HG02759 (cell line): ENCODE measurements around the gene C3.
"Not testable (repeated sequence)": the region's sequence is repeated elsewhere in the genome, so short reads cannot be mapped to it uniquely, and the experiment has no call there.

Source experiments
- ATAC-seq: cut with Tn5 transposase; IDR thresholded peaks from one replicate; pipeline ENCODE4 v1.9.1; 2021; ENCODE audit warnings: mild to moderate bottlenecking, moderate library complexity; ENCODE audit not compliant: unreplicated experiment

The C3 gene

GRCh38 chr19:6720369-6721137, at the start of gene C3:
Gene C3, minus strand, starts transcription at chr19:6720650. Its CDS starts 61 bp downstream, at chr19:6720589.
- ATAC-seq, result no peak

DNA sequence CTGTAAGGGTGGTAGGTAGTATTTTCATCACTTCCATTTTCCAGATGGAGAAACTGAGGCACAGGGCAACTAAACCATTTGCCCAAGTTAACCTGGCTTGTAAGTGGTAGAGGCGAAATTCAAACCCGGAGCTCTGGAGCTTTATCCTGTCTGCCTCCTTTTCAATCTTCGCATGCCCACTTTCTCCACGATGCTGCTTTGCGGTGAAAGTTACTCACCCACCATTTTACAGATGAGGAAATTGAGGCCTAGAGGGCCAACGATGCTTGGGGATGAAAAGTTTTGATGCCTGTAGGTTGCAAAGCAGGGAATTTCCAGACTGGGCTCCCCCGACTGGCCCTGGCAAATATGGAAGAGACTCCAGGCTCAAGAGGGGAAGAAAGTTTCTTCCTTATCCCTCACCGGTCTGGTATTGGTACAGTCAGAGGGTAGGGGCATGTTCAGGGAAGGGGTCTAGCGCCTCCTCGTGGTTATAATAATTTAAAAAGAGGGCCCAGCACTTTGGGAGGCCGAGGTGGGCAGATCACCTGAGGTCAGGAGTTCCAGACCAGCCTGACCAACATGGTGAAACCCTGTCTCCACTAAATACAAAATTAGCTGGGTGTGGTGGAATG, 48.7 kb upstream of the C3 start:
- no peak for ATAC-seq

DNA sequence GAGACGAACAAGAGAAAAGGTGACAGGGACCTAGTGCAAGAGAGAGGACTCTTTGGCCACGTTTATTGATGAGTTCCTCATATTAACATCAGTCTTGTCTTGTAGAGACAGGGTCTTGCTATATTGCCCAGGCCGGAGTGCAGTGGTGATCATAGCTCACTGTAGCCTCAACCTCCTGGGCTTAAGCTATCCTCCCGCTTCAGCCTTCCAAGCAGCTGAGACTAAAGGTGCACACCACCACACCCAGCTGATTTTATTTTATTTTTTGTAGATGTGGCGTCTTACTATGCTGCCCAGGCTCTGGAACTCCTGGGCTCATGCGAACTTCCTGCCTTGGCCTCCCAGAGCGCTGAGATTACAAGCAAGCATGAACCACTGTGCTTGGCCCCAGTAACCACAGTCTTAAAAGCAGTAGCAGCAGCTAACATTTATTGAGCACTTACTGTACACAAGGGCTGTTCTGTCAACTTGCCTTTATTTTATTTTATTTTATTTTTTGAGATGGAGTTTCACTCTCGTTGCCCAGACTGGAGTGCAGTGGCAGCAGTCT, 47.9 kb upstream of the C3 start:
- no peak for ATAC-seq

DNA sequence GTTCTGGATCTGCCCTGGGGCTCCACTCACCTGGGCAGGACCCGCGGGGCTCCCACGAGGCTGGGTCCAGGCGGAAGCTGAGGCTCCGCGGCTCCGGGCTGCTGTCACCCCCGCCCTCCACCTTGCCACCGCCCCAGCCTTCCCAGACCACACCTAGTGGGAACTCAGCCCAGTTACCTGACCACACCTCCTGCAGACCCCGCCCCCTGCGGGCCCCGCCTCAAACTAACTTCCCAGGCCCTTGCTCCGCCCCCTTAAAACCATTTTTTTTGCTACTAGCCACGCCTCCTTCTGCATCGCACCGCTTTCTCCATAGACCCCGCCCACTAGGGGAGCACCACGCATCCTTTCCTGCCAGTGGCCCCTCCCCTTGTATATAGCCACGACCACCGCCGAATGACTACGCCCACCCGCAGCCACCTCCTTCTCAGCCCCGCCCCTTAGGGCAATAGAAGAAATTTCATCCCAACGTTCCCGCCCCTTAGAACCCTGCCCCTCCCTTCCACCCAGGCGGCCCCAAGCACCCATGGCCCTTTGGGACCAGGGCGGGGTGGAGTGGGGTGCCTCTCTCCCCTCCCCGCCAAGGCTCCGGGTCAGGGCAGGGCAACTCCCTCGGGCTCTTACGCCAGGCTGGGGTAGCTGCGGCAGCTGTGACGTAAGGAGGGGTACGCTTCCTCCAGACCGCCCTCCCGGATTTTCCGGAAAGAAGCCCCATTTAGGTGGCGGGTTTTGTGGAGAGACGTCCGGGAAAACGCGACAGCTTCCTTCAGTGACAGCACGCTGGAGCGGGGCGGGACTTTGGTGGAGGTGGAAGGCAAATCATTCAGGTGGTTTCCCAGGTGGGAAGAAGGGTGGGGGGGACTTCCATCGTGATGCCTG, 47.1 kb upstream of the C3 start, which contains the start of gene SH2D3A:
SH2D3A (minus strand) TSS at position 79 of the 879 bp plus-strand sequence. CDS start 3,687 bp downstream, outside the sequence.
- ATAC-seq, result peak; percentile 63

- ATAC-seq, result peak; percentile 20
Observed at GRCh38 chr19:6767081-6767356, 46.6 kb upstream of the C3 start.

DNA sequence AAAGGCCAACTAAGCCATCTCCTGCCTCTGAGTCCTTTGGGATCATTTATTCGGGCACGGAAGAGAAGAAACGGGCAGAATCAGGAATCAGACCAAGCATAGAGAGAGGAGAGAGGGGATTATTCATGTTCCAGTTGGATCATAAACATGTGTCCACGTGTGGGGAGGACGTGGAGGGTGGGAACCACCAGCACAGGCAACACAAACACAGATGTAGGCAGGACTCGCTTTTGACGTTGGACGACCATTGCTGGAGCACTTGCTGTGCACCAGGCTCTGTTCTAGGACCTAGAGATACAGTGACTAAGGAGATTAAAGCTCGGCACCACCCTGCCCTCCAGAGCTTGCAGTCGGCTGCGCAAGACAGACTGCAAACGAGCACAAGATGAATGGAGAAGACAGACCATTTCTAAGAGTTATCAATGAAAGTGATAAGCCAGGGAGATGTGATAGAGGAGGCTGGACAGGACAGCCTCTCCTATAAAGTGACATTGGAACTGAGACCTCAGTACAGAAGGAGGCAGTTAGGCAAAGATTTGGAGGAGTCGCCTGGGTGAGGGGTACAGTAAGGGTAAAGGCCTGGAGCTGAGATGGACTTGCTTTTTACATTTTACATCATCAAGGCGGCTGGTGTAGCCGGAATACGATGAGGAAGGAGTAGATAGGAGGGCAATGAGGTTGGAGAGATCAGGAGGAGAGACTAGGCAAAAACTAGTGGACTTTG, 46.1 kb upstream of the C3 start:
- no peak for ATAC-seq

- no peak for ATAC-seq
Observed at GRCh38 chr19:6765738-6766356, 45.4 kb upstream of the C3 start.

- ATAC-seq, result not testable (repeated sequence)
Observed at GRCh38 chr19:6762253-6762797, 41.9 kb upstream of the C3 start.

DNA sequence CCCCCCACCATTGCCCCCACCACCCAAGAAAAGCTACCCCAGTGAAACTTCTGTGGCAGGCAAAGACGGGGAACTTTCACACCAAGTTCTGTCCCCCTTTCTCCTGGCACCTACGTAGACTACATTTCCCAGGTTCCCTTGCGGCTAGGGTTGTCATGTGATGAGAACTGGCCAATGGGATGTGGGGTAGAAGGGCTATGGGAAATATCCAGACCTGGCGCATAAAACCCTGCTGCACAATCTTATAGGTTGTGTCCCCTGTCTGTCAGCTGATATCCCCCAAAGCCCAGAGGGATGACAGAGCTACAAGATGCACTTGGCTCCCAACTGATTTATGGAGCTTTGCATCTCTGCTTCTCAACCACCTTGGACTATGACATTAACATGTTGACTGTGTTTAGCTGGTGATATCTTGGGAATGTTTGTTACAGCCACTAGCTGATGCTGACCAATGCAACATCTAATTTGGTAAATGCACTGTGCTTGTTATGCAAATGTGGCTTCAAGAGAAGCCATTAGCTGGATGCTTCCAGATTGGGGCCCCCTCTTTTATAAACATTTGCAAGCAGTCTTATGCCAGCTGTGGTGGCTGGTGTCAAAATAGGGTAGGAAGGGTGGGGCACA, 40.7 kb upstream of the C3 start:
- ATAC-seq, result no peak

DNA sequence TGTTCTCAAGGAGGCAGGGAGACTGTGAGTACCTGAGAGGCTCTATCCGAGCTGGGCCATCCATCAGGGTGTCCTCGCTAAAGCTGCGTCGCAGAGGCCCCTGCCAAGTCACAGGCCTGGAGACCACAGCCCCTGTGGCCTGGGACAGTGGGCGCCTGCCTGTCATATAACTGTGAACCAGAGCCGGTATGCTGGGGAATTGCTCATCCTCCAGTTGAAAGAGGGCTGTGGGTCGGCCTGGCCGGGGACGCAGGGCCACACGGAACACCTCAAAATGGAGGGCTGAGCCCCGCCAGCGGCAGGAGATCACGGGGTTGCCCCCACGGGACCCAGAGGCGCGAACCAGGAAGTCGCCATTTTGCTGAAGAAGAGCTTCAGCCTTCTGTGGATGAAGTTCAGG, 40.2 kb upstream of the C3 start:
- ATAC-seq, result no peak

- no peak for ATAC-seq
Observed at GRCh38 chr19:6754653-6755463, 34.4 kb upstream of the C3 start.

DNA sequence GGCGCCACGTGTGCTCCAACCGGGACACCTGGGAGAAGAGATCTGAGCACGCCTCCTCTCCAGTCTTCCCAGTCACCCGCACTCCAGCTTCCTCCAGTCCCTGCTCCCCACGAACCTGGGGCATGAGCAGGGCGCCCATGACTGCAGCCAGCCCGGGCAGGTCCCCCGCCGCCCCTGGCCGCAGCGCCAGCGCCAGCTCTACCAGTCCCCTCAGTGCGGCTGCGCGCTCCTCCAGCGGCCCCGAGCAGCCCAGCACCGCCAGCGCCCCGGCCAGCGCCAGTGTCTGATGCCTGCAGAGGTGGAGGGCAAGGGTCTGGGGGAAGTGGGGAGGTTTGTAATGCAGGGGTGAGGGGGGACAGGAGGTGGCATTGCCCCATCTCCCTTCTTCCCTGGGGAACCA, 33.7 kb upstream of the C3 start:
- ATAC-seq, result no peak

GRCh38 chr19:6753178-6754031, 33.0 kb upstream of the C3 start:
- ATAC-seq, result peak; percentile 79

GRCh38 chr19:6752256-6753177, 32.1 kb upstream of the C3 start:
- ATAC-seq, result no peak

DNA sequence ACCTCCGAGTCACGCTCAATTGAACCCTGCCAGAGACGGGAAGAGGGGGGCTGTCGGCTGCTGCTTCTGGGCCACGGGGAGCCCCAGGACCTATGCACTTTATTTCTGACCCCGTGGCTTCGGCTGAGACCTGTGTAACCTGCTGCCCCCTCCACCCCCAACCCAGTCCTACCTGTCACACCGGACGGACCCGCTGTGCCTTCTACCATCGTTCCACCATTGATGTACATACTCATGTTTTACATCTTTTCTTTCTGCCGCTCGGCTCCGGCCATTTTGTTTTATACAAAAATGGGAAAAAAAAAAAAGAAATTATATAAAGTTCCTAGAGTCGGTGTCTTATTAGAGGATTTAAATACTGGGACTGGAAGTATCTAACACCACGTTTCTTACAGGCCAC, 30.7 kb upstream of the C3 start:
- no peak for ATAC-seq

DNA sequence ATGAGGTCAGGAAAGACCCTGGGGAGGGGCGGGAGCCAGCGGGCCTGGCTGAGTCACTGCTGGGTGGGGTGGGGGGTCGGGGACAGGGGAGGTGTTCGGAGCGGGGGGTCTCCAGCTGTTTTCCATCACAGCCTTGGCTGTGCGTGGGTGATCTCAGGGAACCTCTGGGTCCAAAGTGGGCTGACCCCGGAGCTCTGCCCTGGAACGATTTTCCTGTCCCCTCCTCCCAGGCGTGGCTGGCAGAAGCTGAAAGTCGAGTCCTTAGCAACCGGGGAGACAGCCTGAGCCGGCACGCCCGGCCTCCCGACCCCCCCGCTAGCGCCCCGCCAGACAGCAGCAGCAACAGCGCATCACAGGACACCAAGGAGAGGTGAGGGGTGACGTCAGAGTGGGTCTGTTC, 29.6 kb upstream of the C3 start:
- no peak for ATAC-seq

DNA sequence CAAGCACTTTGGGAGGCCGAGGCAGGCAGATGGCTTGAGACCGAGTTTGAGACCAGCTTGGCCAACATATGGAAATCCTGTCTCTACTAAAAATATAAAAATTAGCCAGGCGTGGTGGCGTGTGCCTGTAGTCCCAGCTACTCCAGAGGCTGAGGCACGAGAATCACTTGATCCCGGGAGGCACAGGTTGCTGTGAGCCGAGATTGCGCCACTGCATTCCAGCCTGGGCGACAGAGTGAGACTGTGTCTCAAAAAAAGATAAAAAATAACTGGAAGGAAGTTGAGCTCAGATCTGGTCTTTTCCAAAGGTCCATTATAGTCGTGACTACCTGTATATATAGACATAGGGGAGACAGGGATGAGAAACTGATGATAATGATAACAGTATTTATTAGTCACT, 28.1 kb upstream of the C3 start:
- not testable (repeated sequence) for ATAC-seq
